HAP-1 (cell line): ENCODE data around the gene GRIN1.

Experiments used
- DNase-seq, 2 experiments: peaks; one replicate each; pipeline ENCODE4 v3.0.0-alpha.2; 2016 to 2020; ENCODE audit warnings: low spot score in 2 of 2
- H3K27me3 ChIP-seq: fragments of 250-450 bp; sonication (Bioruptor Pico); 2 replicates; pipeline ENCODE4 v1.5.1; 2020; ENCODE audit warnings: low read depth, mild to moderate bottlenecking, moderate library complexity
- H3K36me3 ChIP-seq: fragments of 250-450 bp; sonication (Bioruptor Pico); replicated peaks from 2 replicates; pipeline ENCODE4 v1.5.1; 2020; ENCODE audit warnings: mild to moderate bottlenecking
- H3K4me1 ChIP-seq: fragments of 250-450 bp; sonication (Bioruptor Pico); 2 replicates; pipeline ENCODE4 v1.5.1; 2020; ENCODE audit warnings: mild to moderate bottlenecking
- H3K4me3 ChIP-seq: fragments of 250-450 bp; sonication (Bioruptor Pico); 2 replicates; pipeline ENCODE4 v1.5.1; 2020; ENCODE audit warnings: mild to moderate bottlenecking, moderate library complexity
- H3K9me3 ChIP-seq: fragments of 250-450 bp; sonication (Bioruptor Pico); 2 replicates; pipeline ENCODE4 v1.5.1; 2020; ENCODE audit warnings: mild to moderate bottlenecking, moderate library complexity
- in situ Hi-C: fragments of 300-500 bp; cut with MboI; formaldehyde crosslinking; loops from 3 replicates; pipeline ENCODE4 v1.14.3; 2020; ENCODE audit warnings: low sequenced_read_pairs, inconsistent platforms, mixed read lengths

Gene GRIN1

DNA sequence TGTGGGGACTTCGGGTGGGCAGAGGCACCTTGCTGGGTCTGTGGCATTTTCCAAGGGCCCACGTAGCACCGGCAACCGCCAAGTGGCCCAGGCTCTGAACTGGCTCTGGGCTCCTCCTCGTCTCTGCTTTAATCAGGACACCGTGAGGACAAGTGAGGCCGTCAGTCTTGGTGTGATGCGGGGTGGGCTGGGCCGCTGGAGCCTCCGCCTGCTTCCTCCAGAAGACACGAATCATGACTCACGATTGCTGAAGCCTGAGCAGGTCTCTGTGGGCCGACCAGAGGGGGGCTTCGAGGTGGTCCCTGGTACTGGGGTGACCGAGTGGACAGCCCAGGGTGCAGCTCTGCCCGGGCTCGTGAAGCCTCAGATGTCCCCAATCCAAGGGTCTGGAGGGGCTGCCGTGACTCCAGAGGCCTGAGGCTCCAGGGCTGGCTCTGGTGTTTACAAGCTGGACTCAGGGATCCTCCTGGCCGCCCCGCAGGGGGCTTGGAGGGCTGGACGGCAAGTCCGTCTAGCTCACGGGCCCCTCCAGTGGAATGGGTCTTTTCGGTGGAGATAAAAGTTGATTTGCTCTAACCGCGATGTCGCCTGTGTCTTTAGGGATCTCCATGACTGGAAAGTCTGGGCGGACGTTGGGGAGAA is 30.2 kb upstream of the GRIN1 start:
- Histone ChIP-seq H3K27me3 (no peaks in the 10 kb centered on the region), H3K9me3 (no peaks in the 10 kb centered on the region), H3K4me1 (no peaks in the 10 kb centered on the region), H3K4me3 (no peak overlapping the region), H3K36me3 (peaks cover 74% of the 10 kb centered on the region)
- in situ Hi-C loops, result no loop called here
- no peak for DNase-seq

DNA sequence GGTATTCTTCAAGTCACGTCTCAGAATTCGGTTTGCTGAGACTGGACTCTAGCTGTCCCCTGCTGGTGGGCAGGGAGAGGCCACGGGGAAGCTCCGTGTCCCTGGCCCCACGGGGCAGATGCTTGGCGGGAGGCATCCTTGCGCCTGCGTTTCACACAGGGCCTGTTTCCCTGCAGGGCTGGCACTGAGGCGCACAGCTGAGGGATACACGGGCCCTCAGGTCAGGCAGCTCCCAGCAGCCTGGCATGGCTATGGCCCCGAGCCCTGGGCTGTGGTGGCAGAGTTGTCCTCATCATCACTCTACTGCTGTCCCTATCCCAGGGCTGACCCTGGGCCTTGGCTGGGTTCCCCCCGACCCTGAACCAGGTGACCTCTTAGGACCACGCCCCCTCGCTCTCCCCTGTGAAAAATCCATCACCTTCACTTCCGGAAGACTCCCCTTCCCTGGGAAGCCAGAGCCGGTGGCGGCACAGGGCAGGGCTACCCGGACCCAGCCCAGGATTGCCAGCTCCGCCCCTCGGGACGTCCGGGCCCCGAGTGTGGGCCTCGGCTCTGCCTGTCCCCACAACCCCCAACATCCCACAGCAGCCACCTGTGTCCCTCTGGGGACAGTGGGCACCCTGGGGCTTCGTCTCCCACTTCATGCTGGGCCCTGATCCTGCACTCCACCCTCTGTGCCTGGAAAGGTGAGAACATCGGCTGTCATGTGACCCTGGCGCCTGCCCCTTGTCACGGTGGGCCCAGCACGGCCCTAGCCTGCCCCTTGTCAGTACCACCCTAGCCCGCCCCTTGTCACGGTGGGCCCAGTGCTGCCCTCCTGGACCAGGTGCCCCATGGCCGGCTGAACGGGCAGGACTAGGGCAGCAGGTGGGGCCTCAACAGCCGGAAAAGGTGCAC is 29.5 kb upstream of the GRIN1 start:
- in situ Hi-C loops, result no loop called here
- H3K4me1 ChIP-seq, result no peaks in the 10 kb centered on the region
- peaks cover 67% of the 10 kb centered on the region for H3K36me3 ChIP-seq
- DNase-seq, result no peak
- no peaks in the 10 kb centered on the region for H3K27me3 ChIP-seq
- H3K9me3 ChIP-seq, result no peaks in the 10 kb centered on the region
- H3K4me3 ChIP-seq, result no peak overlapping the region

DNA sequence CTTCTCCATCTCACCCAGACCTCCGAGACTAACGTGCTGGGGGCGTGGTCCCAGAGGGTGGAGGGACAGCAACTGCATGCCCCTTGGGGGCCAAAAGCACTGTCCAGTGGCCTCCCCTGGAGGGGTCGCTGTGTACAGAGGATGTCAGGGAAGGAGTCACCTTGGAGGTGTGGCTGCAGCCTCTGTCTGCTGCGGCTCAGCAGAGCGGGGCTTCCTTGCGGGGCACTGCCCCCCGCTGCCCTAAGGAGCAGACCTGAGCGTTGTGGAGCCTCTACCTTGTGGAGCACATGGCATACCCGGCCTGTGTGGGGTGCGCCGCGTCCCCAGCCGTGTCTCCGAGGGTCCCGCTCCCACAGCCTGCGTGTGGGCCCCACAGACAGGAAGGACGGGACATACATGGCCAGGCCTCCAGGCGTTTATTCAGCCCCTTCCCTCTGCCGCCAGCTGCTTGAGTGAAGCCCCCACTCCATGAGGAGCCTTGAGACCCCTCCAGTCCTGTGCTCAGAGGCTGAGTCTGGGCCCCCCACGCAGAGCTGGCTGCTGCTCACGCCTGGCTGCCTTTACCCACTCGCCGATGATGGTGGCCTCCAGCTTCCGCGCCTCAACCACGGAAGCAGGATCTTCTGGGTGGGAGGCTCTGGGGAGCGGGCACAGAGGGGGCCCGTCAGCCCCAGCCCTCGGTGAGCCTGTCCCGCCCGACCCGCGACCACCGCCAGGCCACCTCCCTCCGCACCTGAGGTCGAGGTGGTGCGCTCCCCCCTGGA is 28.6 kb upstream of the GRIN1 start:
- peaks cover 7% of the 10 kb centered on the region; the same call in 1 of the 2 replicates for H3K4me1 ChIP-seq
- no peaks in the 10 kb centered on the region for H3K27me3 ChIP-seq
- H3K4me3 ChIP-seq, result no peak overlapping the region
- in situ Hi-C loops, result no loop called here
- no peak for DNase-seq
- H3K36me3 ChIP-seq, result peaks cover 66% of the 10 kb centered on the region
- no peaks in the 10 kb centered on the region for H3K9me3 ChIP-seq

DNA sequence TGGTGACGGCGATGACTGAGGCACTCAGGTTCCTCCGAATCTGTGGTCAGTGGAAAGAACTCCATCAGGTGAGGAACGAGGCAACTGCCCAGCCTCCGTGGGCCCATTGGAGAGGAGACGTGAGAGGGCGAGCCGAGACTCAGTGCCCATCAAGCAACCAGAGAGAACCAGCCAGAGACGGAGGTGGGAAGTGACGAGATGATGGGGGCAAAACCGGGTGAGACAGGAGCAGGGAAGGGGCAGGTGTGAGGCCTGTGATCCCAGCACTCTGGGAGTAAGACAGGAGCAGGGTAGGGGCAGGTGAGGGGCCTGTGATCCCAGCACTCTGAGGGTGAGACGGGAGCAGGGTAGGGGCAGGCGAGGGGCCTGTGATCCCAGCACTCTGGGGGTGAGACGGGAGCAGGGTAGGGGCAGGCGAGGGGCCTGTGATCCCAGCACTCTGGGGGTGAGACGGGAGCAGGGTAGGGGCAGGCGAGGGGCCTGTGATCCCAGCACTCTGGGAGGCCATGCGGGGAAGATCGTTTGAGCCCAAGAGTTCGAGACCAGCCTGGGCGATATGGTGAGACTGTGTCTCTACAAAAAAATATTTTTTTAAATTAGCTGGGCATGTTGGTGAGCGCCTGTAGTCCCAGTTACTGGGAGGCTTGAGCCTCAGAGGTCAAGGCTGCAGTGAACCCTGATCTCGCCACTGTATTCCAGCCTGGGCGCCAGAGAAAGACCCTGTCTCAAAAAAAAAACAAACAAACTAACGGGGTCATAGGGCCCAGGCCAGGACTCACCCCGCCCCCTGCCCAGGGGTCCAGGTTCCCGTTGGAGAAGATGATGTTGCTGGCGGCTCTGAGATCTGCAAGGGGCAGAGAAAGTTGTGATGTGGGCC is 27.8 kb upstream of the GRIN1 start:
- no peaks in the 10 kb centered on the region for H3K9me3 ChIP-seq
- H3K4me1 ChIP-seq, result peaks cover 9% of the 10 kb centered on the region; the same call in 1 of the 2 replicates
- H3K4me3 ChIP-seq, result no peak overlapping the region
- no peak for DNase-seq
- H3K27me3 ChIP-seq, result no peaks in the 10 kb centered on the region
- in situ Hi-C loops, result no loop called here
- H3K36me3 ChIP-seq, result peaks cover 59% of the 10 kb centered on the region

DNA sequence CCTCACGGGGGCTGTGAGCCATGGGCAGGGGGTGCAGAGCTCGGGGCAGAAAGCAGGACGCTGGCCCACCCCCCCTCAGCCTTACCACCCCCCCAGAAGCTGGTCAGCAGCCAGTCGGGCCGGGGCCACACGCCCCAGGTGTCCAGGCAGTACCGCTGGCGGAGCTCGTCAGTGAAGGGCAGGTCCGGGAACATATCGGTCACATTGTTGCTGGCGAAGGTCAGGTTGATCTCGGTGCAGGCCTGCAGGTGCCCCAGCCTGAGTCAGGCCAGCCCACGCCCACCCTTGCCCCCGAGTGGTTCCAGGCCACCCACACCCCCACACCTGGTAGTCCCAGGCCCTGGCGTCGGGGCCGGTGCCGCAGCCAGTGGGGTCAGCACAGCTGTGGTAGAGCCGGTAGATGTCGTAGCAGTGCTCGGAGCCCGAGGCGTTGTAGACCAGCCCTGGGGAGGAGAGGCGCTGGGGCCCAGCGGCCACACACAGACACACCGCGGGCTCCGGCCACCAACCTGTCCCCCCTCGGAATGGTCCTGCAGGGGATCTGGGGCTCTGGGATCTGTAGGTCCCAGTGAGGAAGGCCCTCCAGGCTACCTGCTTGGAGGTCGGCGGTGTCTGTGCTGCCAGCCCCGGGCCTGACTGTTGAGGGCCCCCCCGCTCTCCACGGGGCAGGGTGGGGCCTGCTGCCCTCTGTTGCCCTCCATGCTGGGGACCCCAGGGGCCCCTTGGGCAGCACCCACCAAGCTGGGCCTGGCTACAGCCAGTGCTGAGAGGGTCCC is 27.0 kb upstream of the GRIN1 start:
- Histone ChIP-seq H3K36me3 (peaks cover 53% of the 10 kb centered on the region), H3K4me1 (peaks cover 9% of the 10 kb centered on the region; the same call in 1 of the 2 replicates), H3K4me3 (no peak overlapping the region), H3K27me3 (no peaks in the 10 kb centered on the region), H3K9me3 (no peaks in the 10 kb centered on the region)
- no peak for DNase-seq
- in situ Hi-C loops, result no loop called here

DNA sequence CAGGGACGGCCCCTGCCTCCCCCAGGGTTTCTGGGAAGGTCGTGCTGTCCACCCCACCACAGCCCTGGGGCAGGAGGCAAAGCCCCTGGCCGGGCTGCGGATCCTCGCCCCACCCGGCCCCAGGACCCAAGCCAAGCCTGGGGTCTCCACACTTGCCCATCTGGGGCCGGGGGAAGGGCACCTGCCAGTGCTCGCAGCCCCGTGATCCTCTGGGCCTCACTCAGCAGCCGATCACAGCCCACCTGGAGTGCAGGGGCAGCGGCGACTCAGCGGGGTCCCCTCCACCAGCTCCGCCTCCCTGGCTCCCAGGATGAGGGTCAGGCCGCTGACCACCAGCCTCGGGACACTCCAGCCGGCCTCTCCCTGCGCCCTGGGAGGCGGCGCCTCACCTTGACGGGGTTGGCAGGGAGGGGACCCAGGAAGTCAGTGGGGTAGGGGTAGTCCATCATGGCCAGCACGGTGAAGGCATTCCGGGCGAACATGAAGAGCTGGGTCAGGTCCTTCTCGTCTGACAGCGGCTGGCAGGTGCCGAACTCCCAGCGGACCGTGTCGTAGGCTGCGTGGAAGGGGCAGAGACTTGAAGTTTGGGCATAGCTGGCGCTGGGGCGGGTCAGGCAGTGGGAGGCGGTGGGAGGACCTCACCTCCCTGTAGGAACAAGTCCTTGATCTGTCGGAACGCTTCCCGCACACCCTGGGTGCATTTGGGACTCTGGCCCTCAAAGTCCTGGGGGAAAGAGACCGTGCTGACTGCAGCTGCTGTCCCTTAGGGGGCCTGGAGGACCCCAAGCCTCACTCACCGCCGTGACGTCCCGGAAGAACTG is 26.2 kb upstream of the GRIN1 start:
- in situ Hi-C loops, result no loop called here
- H3K9me3 ChIP-seq, result no peaks in the 10 kb centered on the region
- DNase-seq, result no peak
- H3K36me3 ChIP-seq, result peaks cover 45% of the 10 kb centered on the region
- H3K27me3 ChIP-seq, result no peaks in the 10 kb centered on the region
- H3K4me1 ChIP-seq, result peaks cover 9% of the 10 kb centered on the region; the same call in 1 of the 2 replicates
- peak overlapping the region; percentile 47 for H3K4me3 ChIP-seq

DNA sequence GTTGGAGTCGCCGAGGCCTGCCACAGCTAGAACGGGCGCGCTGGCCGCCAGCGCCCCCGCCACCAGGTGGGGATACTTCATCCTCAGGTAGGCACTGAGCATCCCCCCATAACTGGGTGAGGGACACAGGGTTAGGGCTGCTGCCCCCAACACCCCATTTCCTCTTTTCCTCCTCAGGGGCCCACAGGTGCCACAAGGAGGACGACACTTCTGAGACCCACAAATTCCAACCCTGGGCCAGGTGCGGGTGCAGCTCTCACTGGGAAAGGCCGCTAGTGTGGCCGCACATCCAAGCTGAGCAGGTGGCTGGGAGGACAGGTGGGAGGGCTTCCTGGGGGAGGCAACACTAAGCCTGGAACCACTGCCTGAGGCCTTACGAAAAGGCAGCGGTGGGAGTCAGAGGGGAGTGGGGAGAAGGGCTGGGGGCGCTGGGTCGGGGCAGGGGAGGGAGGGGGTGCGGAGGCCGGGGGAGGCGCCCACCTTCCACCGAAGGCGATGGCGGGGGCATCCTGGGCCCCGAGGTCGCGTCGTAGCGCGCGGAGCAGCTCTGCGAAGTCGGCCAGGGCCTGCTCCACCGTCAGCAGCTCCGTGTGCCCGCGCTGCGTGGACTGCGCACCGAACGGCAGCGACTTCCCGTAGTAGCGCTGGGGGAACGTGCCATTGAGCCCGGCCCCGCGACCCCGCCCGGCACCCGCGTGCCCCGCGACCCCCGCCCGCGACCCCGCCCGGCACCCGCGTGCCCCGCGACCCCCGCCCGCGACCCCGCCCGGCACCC is 25.4 kb upstream of the GRIN1 start:
- Histone ChIP-seq H3K4me1 (peaks cover 9% of the 10 kb centered on the region; the same call in 1 of the 2 replicates), H3K36me3 (peaks cover 37% of the 10 kb centered on the region), H3K4me3 (peak overlapping the region; percentile 47), H3K9me3 (no peaks in the 10 kb centered on the region), H3K27me3 (no peaks in the 10 kb centered on the region)
- DNase-seq, result no peak
- in situ Hi-C loops, result no loop called here

DNA sequence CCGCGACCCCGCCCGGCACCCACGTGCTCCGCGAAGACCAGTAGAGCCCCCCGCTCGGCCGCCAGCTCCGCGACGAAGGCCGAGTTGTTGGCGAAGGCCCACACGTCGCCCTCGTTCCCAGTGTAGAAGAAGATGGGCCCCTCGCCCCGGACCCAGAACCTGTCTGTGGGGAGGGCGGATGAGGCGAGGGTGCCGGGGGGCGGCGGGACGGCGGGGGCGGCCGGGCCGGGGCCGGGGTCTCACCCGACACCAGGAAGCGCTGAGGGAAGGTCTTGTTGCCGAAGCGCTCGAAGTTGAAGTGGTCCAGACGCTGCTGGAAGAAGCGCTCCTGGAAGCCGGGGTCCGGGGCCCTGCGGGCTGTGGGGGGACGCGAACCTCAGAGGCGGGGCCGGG is 24.7 kb upstream of the GRIN1 start:
- in situ Hi-C loops, result no loop called here
- Histone ChIP-seq H3K36me3 (peaks cover 30% of the 10 kb centered on the region), H3K9me3 (no peaks in the 10 kb centered on the region), H3K27me3 (no peaks in the 10 kb centered on the region), H3K4me1 (peaks cover 9% of the 10 kb centered on the region; the same call in 1 of the 2 replicates), H3K4me3 (peak overlapping the region; percentile 47)
- DNase-seq, result no peak

DNA sequence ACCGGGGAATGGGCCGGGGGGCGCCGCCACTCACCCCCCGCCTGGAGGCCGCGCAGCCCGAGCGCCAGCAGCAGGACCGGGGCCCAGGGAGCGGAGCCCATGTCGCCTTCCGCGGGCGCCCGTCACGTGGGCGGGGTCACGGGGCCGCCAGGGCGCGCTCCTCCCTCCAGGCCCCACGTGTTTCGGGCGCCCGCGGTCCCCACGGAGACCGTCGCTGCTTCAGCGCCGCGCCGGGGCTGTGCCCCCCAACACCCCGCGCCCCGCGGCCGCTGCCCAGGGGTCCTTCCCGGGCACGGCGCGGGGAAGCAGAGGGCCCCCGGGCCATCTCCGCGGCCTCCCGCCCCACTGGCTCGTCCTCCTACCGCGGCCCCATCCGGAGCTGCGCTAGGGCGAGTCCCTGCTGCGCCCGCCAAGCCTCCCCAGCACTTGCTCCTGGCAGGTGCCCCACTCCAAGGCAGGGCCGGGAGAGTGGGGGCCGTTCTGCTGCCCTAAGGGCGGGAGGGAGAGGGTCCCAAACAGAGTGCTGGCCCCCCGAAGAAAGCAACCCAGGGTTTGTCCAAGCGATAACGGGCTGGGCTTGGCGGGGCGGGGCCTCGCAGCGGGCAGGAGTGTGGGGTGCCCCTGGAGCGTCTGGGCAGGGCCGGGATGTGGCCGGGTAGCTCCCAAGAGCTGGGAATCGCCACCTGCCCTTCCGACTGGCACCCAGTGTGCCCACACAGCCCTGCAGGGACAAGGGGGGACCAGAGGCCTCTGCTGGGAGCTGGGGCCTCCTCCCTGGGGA is 24.2 kb upstream of the GRIN1 start, which contains the start of gene DPP7:
TSS of gene DPP7 (minus strand) at position 121 of the 781 bp plus-strand sequence. CDS start at position 101, 20 bp downstream.
- peaks cover 25% of the 10 kb centered on the region for H3K36me3 ChIP-seq
- in situ Hi-C loops, result no loop called here
- H3K4me1 ChIP-seq, result peaks cover 9% of the 10 kb centered on the region; the same call in 1 of the 2 replicates
- DNase-seq, result peak; percentile 38 to 78
- H3K9me3 ChIP-seq, result no peaks in the 10 kb centered on the region
- H3K27me3 ChIP-seq, result no peaks in the 10 kb centered on the region
- H3K4me3 ChIP-seq, result peak within 1 kb of the TSS; percentile 47

DNA sequence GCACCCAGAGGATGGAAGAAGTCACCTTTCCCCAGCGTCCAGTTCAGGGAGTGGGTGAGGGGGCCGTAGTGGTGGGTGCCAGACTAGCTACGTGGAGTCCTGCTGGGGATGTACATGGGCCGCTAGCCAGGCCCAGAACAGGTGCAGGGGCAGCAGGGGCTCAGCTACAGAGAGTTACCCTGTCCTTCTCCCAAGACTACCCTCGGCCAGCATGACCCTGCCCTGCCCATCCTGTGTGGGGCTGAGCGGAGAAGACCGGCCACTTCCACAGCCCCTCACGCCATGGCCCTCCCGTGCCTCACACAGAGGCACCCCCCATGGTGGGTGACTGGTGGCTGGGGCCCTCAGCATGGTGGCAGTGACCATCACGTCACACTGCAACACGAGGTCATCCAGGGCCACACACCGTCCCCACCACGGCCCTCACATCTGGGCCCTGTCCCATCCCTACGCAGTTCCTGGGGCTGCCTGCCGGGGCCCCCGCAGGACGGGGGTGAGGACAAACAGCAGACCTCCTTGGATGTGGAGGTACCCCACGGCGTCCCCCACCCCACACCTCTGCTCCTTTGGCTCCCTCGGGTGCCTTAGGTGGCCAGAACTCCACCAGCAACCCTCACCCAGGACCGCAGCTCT is 23.4 kb upstream of the GRIN1 start:
- peaks cover 9% of the 10 kb centered on the region; the same call in 1 of the 2 replicates for H3K4me1 ChIP-seq
- H3K9me3 ChIP-seq, result no peaks in the 10 kb centered on the region
- in situ Hi-C loops, result no loop called here
- H3K27me3 ChIP-seq, result no peaks in the 10 kb centered on the region
- H3K36me3 ChIP-seq, result peaks cover 18% of the 10 kb centered on the region
- peak overlapping the region; percentile 47 for H3K4me3 ChIP-seq
- DNase-seq, result no peak
